Posterior vena cava (tissue), 2 donors: ENCODE measurements around the gene RIPOR2. TPM values are rescaled to one million over a fixed set of nuclear protein-coding genes. Genes with fewer than 3 reads are reported as not detected.
"Not testable (repeated sequence)": the region's sequence is repeated elsewhere in the genome, so short reads cannot be mapped to it uniquely, and the experiment has no call there.

ENCODE experiments used
- DNase-seq: peaks from one replicate; pipeline ENCODE4 v3.0.0-alpha.2; 2020; ENCODE audit warnings: low spot score
- intact Hi-C, 2 donors: fragments of 100-400 bp; cut with DNase I; formaldehyde crosslinking; loops; one replicate each; pipeline versions ENCODE4 v1.14.1 to v1.14.2; 2022 to 2023
- total RNA-seq, 2 donors: library from RNA; stranded (reverse); fragmentation: NEBNext Ultra II Directional; extraction: Animal tissue kit (Norgen Biotek cat#: 25700); gene quantifications; one replicate each; pipeline ENCODE4 v1.2.1, GENCODE V29; 2021
- donor health status: DM: yes; HTN: yes; CAD: no.
- donor health status: DM: yes; HTN: yes; CAD: no.

Gene RIPOR2
- total RNA-seq, 2 donors from 2014 or later, result 11.8 to 14.9 TPM

GRCh38 chr6:24761193-24761835, 174.4 kb downstream of the RIPOR2 start:
- DNase-seq, result no peak
- intact Hi-C loops, result loop anchor here (10.0 kb wide), 1 partner anchor 177 kb away; no protein-coding TSS in a partner anchor

GRCh38 chr6:24760210-24760609, 175.6 kb downstream of the RIPOR2 start:
- intact Hi-C loops, result loop anchor here (10.0 kb wide), 1 partner anchor 175 kb away; no protein-coding TSS in a partner anchor
- no peak for DNase-seq

DNA sequence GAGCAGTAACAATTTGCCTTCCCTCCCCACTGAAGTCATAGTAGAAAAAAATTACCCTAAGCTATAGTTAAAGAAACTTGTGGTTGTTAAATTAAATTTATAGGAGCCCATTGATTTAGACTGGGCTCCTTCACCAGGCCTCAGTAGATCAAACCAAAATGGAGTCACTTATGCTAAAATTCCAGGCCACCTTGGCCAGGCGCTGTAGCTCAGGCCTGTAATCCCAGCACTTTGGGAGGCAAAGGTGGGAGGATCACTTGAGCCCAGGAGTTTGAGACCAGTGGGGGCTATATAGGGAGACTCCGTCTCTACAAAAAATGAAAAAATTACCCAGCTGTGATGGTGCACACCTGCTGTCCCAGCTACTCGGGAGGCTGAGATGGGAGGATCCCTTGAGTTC, 176.0 kb downstream of the RIPOR2 start:
- DNase-seq, result no peak
- intact Hi-C loops, result loop anchor here (10.0 kb wide), 1 partner anchor 175 kb away; no protein-coding TSS in a partner anchor

GRCh38 chr6:24757611-24758010, 178.1 kb downstream of the RIPOR2 start:
- no peak for DNase-seq
- intact Hi-C loops, result no loop called here

DNA sequence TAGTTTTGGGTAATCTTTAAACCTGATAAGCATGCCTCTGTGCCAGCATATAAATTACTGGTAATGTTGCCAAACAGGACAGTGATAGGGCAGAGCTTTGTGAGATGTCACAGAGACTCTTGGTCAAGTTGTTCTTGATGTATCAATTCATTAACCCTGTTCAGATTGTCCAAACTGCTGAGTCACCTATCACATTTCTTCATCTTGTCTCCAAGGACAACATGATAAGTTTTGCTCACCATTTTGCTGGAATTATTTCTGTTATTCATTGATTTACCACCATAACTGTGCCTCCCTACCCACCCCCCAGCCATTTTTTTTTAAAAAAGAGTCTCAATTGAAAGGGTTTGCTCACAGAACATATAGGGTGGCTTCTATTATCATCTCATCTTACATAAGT, 180.5 kb downstream of the RIPOR2 start:
- intact Hi-C loops, result no loop called here
- DNase-seq, result no peak

DNA sequence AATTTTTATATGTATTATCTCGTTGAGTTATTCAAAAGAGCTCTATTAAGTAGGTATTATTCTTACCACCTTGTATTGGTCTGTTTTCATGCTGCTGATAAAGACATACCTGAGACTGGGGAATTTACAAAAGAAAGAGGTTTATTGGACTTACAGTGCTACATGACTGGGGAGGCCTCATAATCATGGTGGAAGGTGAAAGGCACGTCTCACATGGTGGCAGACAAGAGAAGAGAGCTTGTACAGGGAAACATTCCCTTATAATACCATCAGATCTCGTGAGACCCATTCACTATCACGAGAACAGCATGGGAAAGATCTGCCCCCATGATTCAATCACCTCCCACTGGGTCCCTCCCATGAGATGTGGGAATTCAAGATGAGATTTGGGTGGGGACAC, 181.4 kb downstream of the RIPOR2 start:
- DNase-seq, intact Hi-C loops: not testable (repeated sequence)

Other genes with a start within 250 kb of the RIPOR2 start
- gene C6orf62, start 216.8 kb downstream of the RIPOR2 start, total RNA-seq, result 10 to 100 TPM; 63.9 to 70.3 TPM
- 1 to 10 TPM; 6.0 to 7.5 TPM for gene GMNN, start 161.0 kb downstream of the RIPOR2 start, total RNA-seq
- gene ARMH2, start 137.0 kb downstream of the RIPOR2 start, total RNA-seq, result not detected